Lower leg skin (tissue), 3 donors: ENCODE results near the gene PAX5.

ENCODE experiments used
- POLR2A ChIP-seq, 2 donors: fragments of 450-650 bp; IDR thresholded peaks; one replicate each; pipeline ENCODE4 v1.6.1; 2016 to 2017; ENCODE audit warnings: antibody characterized with exemption in 2 of 2, mild to moderate bottlenecking in 1 of 2, moderate library complexity in 1 of 2
- TF ChIP-seq, protein P1 (sequence below), 3 donors: fragments of 450-650 bp; IDR thresholded peaks; one replicate each; pipeline ENCODE4 v1.5.1; 2016; ENCODE audit warnings: antibody characterized with exemption in 3 of 3, mild to moderate bottlenecking in 3 of 3, moderate library complexity in 2 of 3

DNA sequence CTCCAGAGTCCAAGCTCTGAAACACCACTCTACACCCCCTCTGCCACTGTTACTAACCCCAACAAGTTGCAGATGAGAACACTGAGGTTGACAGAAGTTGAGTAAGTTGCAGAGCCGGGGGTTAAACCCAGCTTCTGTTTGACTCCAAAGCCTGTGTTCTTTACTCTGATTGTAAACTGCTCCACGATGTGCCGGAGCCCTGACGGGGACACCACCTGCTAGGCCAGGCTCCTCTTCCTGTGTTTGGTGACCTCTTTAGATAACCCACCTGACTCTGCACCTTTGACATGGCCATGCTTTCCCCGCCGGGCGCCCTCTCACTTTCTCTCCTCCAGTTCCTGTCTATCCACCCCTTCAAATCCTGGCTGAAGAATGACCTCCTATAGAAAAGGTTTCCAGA, 96.7 kb downstream of the PAX5 start:
- TF ChIP-seq, protein P1, sequence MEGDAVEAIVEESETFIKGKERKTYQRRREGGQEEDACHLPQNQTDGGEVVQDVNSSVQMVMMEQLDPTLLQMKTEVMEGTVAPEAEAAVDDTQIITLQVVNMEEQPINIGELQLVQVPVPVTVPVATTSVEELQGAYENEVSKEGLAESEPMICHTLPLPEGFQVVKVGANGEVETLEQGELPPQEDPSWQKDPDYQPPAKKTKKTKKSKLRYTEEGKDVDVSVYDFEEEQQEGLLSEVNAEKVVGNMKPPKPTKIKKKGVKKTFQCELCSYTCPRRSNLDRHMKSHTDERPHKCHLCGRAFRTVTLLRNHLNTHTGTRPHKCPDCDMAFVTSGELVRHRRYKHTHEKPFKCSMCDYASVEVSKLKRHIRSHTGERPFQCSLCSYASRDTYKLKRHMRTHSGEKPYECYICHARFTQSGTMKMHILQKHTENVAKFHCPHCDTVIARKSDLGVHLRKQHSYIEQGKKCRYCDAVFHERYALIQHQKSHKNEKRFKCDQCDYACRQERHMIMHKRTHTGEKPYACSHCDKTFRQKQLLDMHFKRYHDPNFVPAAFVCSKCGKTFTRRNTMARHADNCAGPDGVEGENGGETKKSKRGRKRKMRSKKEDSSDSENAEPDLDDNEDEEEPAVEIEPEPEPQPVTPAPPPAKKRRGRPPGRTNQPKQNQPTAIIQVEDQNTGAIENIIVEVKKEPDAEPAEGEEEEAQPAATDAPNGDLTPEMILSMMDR (IDR thresholded peaks at IDR 0.05), result no peak
- TF ChIP-seq POLR2A (IDR thresholded peaks at IDR 0.05), result no peak
